T-helper 17 cell (primary cell): ENCODE results near the gene ARID5B. TPM values are rescaled to one million over a fixed set of nuclear protein-coding genes. Genes with fewer than 3 reads are reported as not detected.

Experiments used
- ATAC-seq: fragments of 150-1000 bp; cut with Tn5 transposase; 2 replicates; pipeline ENCODE4 v1.10.0; 2021; ENCODE audit warnings: mild to moderate bottlenecking, moderate library complexity
- DNase-seq, 3 donors: peaks; one replicate each; pipeline versions ENCODE4 v3.0.0 to v3.0.0-alpha.2; 2020 to 2021
- H3K9me3 ChIP-seq: one replicate; pipeline ENCODE4 v1.7.0; 2013; ENCODE audit warnings: low read length, mild to moderate bottlenecking; ENCODE audit not compliant: control insufficient read depth, poor library complexity, severe bottlenecking
- H3K27ac Mint-ChIP-seq: one replicate; pipeline ENCODE4 v1.8.0; 2022; ENCODE audit warnings: mild to moderate bottlenecking, moderate library complexity, mixed read lengths
- H3K27me3 Mint-ChIP-seq: one replicate; pipeline ENCODE4 v1.8.0; 2022; ENCODE audit warnings: mixed read lengths
- H3K36me3 Mint-ChIP-seq: one replicate; pipeline ENCODE4 v1.8.0; 2022; ENCODE audit warnings: low read depth, mixed read lengths
- H3K4me1 Mint-ChIP-seq: one replicate; pipeline ENCODE4 v1.8.0; 2022; ENCODE audit warnings: mild to moderate bottlenecking, mixed read lengths
- H3K4me3 Mint-ChIP-seq: one replicate; pipeline ENCODE4 v1.8.0; 2022; ENCODE audit warnings: mild to moderate bottlenecking, moderate library complexity, mixed read lengths
- total RNA-seq, 4 donors: library from RNA in 2 of 4; stranded (reverse) in 2 of 4; gene quantifications; one replicate each; pipeline ENCODE4 v1.2.3 and lab custom pipeline; 2022 to 2026

ARID5B gene
- total RNA-seq, 2 donors from 2014 or later: 58.2 to 67.6 TPM

- no peak for ATAC-seq
- Mint-ChIP-seq H3K4me1 (peaks cover 23% of the 10 kb centered on the region), H3K27ac (peak overlapping the region; percentile 19), H3K27me3 (no peaks in the 10 kb centered on the region), H3K36me3 (peaks cover 12% of the 10 kb centered on the region), H3K4me3 (no peak overlapping the region)
- no peak for DNase-seq
- H3K9me3 ChIP-seq: no peaks in the 10 kb centered on the region
Measured at GRCh38 chr10:62063795-62064472, 162.4 kb downstream of the ARID5B start.

- H3K4me3 Mint-ChIP-seq: no peak overlapping the region
- peaks cover 9% of the 10 kb centered on the region for H3K4me1 Mint-ChIP-seq
- ATAC-seq (no peak), DNase-seq (no peak)
- no peaks in the 10 kb centered on the region for H3K27me3 Mint-ChIP-seq
- no peaks in the 10 kb centered on the region for H3K9me3 ChIP-seq
- H3K36me3 Mint-ChIP-seq: peaks cover 3% of the 10 kb centered on the region
- no peak overlapping the region for H3K27ac Mint-ChIP-seq
Measured at GRCh38 chr10:62067560-62067959, 166.1 kb downstream of the ARID5B start.

GRCh38 chr10:62068464-62068863, 167.0 kb downstream of the ARID5B start:
- H3K4me3 Mint-ChIP-seq: no peak overlapping the region
- H3K9me3 ChIP-seq: no peaks in the 10 kb centered on the region
- H3K27me3 Mint-ChIP-seq: no peaks in the 10 kb centered on the region
- DNase-seq: no peak
- no peak overlapping the region for H3K27ac Mint-ChIP-seq
- H3K36me3 Mint-ChIP-seq: peaks cover 5% of the 10 kb centered on the region
- H3K4me1 Mint-ChIP-seq: peaks cover 12% of the 10 kb centered on the region
- ATAC-seq: no peak

GRCh38 chr10:62069452-62070178, 168.1 kb downstream of the ARID5B start:
- H3K4me3 Mint-ChIP-seq: no peak overlapping the region
- DNase-seq (no peak), ATAC-seq (no peak)
- H3K9me3 ChIP-seq: no peaks in the 10 kb centered on the region
- peaks cover 9% of the 10 kb centered on the region for H3K4me1 Mint-ChIP-seq
- peaks cover 2% of the 10 kb centered on the region for H3K36me3 Mint-ChIP-seq
- no peaks in the 10 kb centered on the region for H3K27me3 Mint-ChIP-seq
- H3K27ac Mint-ChIP-seq: no peak overlapping the region

- no peak for ATAC-seq
- Mint-ChIP-seq H3K4me3 (no peak overlapping the region), H3K27me3 (no peaks in the 10 kb centered on the region), H3K4me1 (peaks cover 18% of the 10 kb centered on the region), H3K36me3 (peaks cover 6% of the 10 kb centered on the region), H3K27ac (peak overlapping the region; percentile 44)
- DNase-seq: no peak
- no peaks in the 10 kb centered on the region for H3K9me3 ChIP-seq
Measured at GRCh38 chr10:62071846-62072281, 170.4 kb downstream of the ARID5B start.

GRCh38 chr10:62072901-62073300, 171.4 kb downstream of the ARID5B start:
- peak overlapping the region; percentile 88 for H3K27ac Mint-ChIP-seq

GRCh38 chr10:62073429-62073828, 171.9 kb downstream of the ARID5B start:
- peak overlapping the region; percentile 88 for H3K27ac Mint-ChIP-seq
- H3K9me3 ChIP-seq: no peaks in the 10 kb centered on the region
- ATAC-seq (no peak), DNase-seq (no peak)
- peaks cover 8% of the 10 kb centered on the region for H3K36me3 Mint-ChIP-seq
- no peaks in the 10 kb centered on the region for H3K27me3 Mint-ChIP-seq
- peaks cover 24% of the 10 kb centered on the region for H3K4me1 Mint-ChIP-seq
- peak overlapping the region; percentile 75 for H3K4me3 Mint-ChIP-seq

More at GRCh38 chr10:62072901-62073300, 171.4 kb downstream of the ARID5B start:
- Mint-ChIP-seq H3K4me1 (peaks cover 24% of the 10 kb centered on the region), H3K4me3 (peak overlapping the region; percentile 75), H3K27me3 (no peaks in the 10 kb centered on the region), H3K36me3 (peaks cover 8% of the 10 kb centered on the region)
- DNase-seq (no peak), ATAC-seq (no peak)
- H3K9me3 ChIP-seq: no peaks in the 10 kb centered on the region

GRCh38 chr10:62075414-62075813, 173.9 kb downstream of the ARID5B start:
- Mint-ChIP-seq H3K4me1 (peaks cover 24% of the 10 kb centered on the region), H3K36me3 (peaks cover 8% of the 10 kb centered on the region), H3K27me3 (no peaks in the 10 kb centered on the region), H3K27ac (peak overlapping the region; percentile 51), H3K4me3 (no peak overlapping the region)
- DNase-seq (no peak), ATAC-seq (no peak)
- no peaks in the 10 kb centered on the region for H3K9me3 ChIP-seq

GRCh38 chr10:62075912-62076311, 174.4 kb downstream of the ARID5B start:
- Mint-ChIP-seq H3K4me3 (peak overlapping the region; percentile 31), H3K4me1 (peaks cover 24% of the 10 kb centered on the region), H3K36me3 (peaks cover 8% of the 10 kb centered on the region), H3K27me3 (no peaks in the 10 kb centered on the region), H3K27ac (peak overlapping the region; percentile 51)
- ATAC-seq: no peak
- no peak for DNase-seq
- H3K9me3 ChIP-seq: no peaks in the 10 kb centered on the region

- Mint-ChIP-seq H3K36me3 (peaks cover 8% of the 10 kb centered on the region), H3K27me3 (no peaks in the 10 kb centered on the region), H3K4me1 (peaks cover 25% of the 10 kb centered on the region), H3K27ac (peak overlapping the region; percentile 90), H3K4me3 (peak overlapping the region; percentile 64)
- no peaks in the 10 kb centered on the region for H3K9me3 ChIP-seq
- no peak for DNase-seq
- peak; percentile 48 for ATAC-seq
Measured at GRCh38 chr10:62076891-62077290, 175.4 kb downstream of the ARID5B start.

GRCh38 chr10:62077330-62078015, 176.0 kb downstream of the ARID5B start:
- no peak overlapping the region for H3K4me3 Mint-ChIP-seq
- H3K9me3 ChIP-seq: no peaks in the 10 kb centered on the region
- DNase-seq (no peak), ATAC-seq (no peak)
- peak overlapping the region; percentile 90 for H3K27ac Mint-ChIP-seq
- H3K36me3 Mint-ChIP-seq: peaks cover 8% of the 10 kb centered on the region
- peaks cover 30% of the 10 kb centered on the region for H3K4me1 Mint-ChIP-seq
- H3K27me3 Mint-ChIP-seq: no peaks in the 10 kb centered on the region

- no peaks in the 10 kb centered on the region for H3K27me3 Mint-ChIP-seq
- no peak overlapping the region for H3K4me3 Mint-ChIP-seq
- ATAC-seq: peak; percentile 24
- H3K36me3 Mint-ChIP-seq: peaks cover 5% of the 10 kb centered on the region
- H3K9me3 ChIP-seq: no peaks in the 10 kb centered on the region
- no peak for DNase-seq
- peaks cover 33% of the 10 kb centered on the region for H3K4me1 Mint-ChIP-seq
- peak overlapping the region; percentile 95 for H3K27ac Mint-ChIP-seq
Measured at GRCh38 chr10:62079885-62080559, 178.5 kb downstream of the ARID5B start.

GRCh38 chr10:62080905-62081304, 179.4 kb downstream of the ARID5B start:
- Mint-ChIP-seq H3K36me3 (peaks cover 3% of the 10 kb centered on the region), H3K4me1 (peaks cover 28% of the 10 kb centered on the region), H3K4me3 (no peak overlapping the region), H3K27ac (peak overlapping the region; percentile 95), H3K27me3 (no peaks in the 10 kb centered on the region)
- ATAC-seq: no peak
- H3K9me3 ChIP-seq: no peaks in the 10 kb centered on the region
- DNase-seq: no peak
